Measurements from ENCODE around the gene OIT3. TPM values are rescaled to one million over a fixed set of nuclear protein-coding genes. Genes with fewer than 3 reads are reported as not detected.

OIT3 gene
- total RNA-seq, 1 donor from 2014 or later: 5.5 TPM

- peaks cover 7% of the 10 kb centered on the region for H3K4me1 Mint-ChIP-seq (ENCODE audit: unreplicated experiment)
- no peaks in the 10 kb centered on the region for H3K9me3 Mint-ChIP-seq (ENCODE audit: unreplicated experiment)
- no peak overlapping the region for H3K4me3 Mint-ChIP-seq (ENCODE audit: unreplicated experiment)
- H3K27ac Mint-ChIP-seq (ENCODE audit: unreplicated experiment): no peak overlapping the region
- H3K36me3 Mint-ChIP-seq (ENCODE audit: low read depth, unreplicated experiment): no peaks in the 10 kb centered on the region
- TF ChIP-seq CTCF (IDR thresholded peaks at IDR 0.05; ENCODE audit: unreplicated experiment): no peak
- peak; percentile 8 for DNase-seq (ENCODE audit: low spot score)
- no peaks in the 10 kb centered on the region for H3K27me3 Mint-ChIP-seq (ENCODE audit: unreplicated experiment)
Measured at GRCh38 chr10:72953687-72954086, 60.1 kb downstream of the OIT3 start.

- peaks cover 7% of the 10 kb centered on the region for H3K4me1 Mint-ChIP-seq (ENCODE audit: unreplicated experiment)
- no peaks in the 10 kb centered on the region for H3K9me3 Mint-ChIP-seq (ENCODE audit: unreplicated experiment)
- no peak for TF ChIP-seq CTCF (IDR thresholded peaks at IDR 0.05; ENCODE audit: unreplicated experiment)
- no peak for DNase-seq (ENCODE audit: low spot score)
- no peaks in the 10 kb centered on the region for H3K27me3 Mint-ChIP-seq (ENCODE audit: unreplicated experiment)
- H3K4me3 Mint-ChIP-seq (ENCODE audit: unreplicated experiment): no peak overlapping the region
- H3K27ac Mint-ChIP-seq (ENCODE audit: unreplicated experiment): no peak overlapping the region
- H3K36me3 Mint-ChIP-seq (ENCODE audit: low read depth, unreplicated experiment): no peaks in the 10 kb centered on the region
Measured at GRCh38 chr10:72954230-72954595, 60.7 kb downstream of the OIT3 start.

GRCh38 chr10:72954596-72955554 lies 61.3 kb downstream of the OIT3 start, which contains the start of gene PLA2G12B:
Gene PLA2G12B (minus strand): TSS chr10:72954806. CDS start chr10:72954685, 121 bp downstream.
- Mint-ChIP-seq H3K36me3 (ENCODE audit: low read depth, unreplicated experiment) (no peaks in the 10 kb centered on the region), H3K9me3 (ENCODE audit: unreplicated experiment) (no peaks in the 10 kb centered on the region), H3K27me3 (ENCODE audit: unreplicated experiment) (no peaks in the 10 kb centered on the region), H3K4me3 (ENCODE audit: unreplicated experiment) (no peak within 1 kb of the TSS), H3K27ac (ENCODE audit: unreplicated experiment) (no peak within 1 kb of the TSS), H3K4me1 (ENCODE audit: unreplicated experiment) (peaks cover 7% of the 10 kb centered on the region)
- no peak for TF ChIP-seq CTCF (IDR thresholded peaks at IDR 0.05; ENCODE audit: unreplicated experiment)
- no peak for DNase-seq (ENCODE audit: low spot score)

- H3K27me3 Mint-ChIP-seq (ENCODE audit: unreplicated experiment): no peaks in the 10 kb centered on the region
- no peak overlapping the region for H3K4me3 Mint-ChIP-seq (ENCODE audit: unreplicated experiment)
- peaks cover 7% of the 10 kb centered on the region for H3K4me1 Mint-ChIP-seq (ENCODE audit: unreplicated experiment)
- no peak for DNase-seq (ENCODE audit: low spot score)
- no peaks in the 10 kb centered on the region for H3K36me3 Mint-ChIP-seq (ENCODE audit: low read depth, unreplicated experiment)
- TF ChIP-seq CTCF (IDR thresholded peaks at IDR 0.05; ENCODE audit: unreplicated experiment): no peak
- no peaks in the 10 kb centered on the region for H3K9me3 Mint-ChIP-seq (ENCODE audit: unreplicated experiment)
- H3K27ac Mint-ChIP-seq (ENCODE audit: unreplicated experiment): no peak overlapping the region
Measured at GRCh38 chr10:72956001-72956400, 62.5 kb downstream of the OIT3 start.

GRCh38 chr10:72976886-72977285 lies 83.3 kb downstream of the OIT3 start:
- H3K36me3 Mint-ChIP-seq (ENCODE audit: low read depth, unreplicated experiment): peaks cover 12% of the 10 kb centered on the region
- H3K9me3 Mint-ChIP-seq (ENCODE audit: unreplicated experiment): peaks cover 7% of the 10 kb centered on the region
- TF ChIP-seq CTCF (IDR thresholded peaks at IDR 0.05; ENCODE audit: unreplicated experiment): no peak
- no peaks in the 10 kb centered on the region for H3K4me1 Mint-ChIP-seq (ENCODE audit: unreplicated experiment)
- peaks cover 1% of the 10 kb centered on the region for H3K27me3 Mint-ChIP-seq (ENCODE audit: unreplicated experiment)
- H3K4me3 Mint-ChIP-seq (ENCODE audit: unreplicated experiment): no peak overlapping the region
- no peak for DNase-seq (ENCODE audit: low spot score)
- no peak overlapping the region for H3K27ac Mint-ChIP-seq (ENCODE audit: unreplicated experiment)
